ENCODE data around the gene CNOT1. TPM values are rescaled to one million over a fixed set of nuclear protein-coding genes. Genes with fewer than 3 reads are reported as not detected.

Gene CNOT1
- polyA plus RNA-seq, 1 donor (not counting 4 experiments of a cell fraction or from before 2014, with no cell fraction given), result 163 TPM

DNA sequence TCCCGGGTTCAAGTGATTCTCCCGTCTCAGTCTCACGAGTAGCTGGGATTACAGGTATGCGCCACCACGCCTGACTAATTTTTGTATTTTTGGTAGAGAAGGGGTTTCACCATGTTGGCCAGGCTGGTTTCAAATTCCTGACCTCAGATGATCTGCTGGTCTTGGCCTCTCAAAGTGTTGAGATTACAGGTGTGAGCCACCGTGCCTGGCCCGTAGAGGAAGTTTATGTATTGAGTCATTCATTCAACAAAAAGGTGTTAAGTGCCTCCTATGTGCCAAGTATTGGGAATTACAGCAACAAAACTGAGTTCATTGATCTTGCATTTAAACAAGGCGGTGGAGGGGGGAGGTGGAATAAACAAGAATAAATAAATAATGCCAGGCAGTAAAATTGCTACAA, 10.2 kb upstream of the CNOT1 start:
- Histone ChIP-seq H3K4me3 (ENCODE audit: control insufficient read depth in 2 of 3, extremely low read depth in 1 of 3, insufficient read depth in 2 of 3, low read depth in 1 of 3, low read length in 3 of 3) (no peak overlapping the region), H3K9me1 (ENCODE audit: control insufficient read depth, extremely low read depth, insufficient read depth, low read length) (no peaks in the 10 kb centered on the region), H2AFZ (ENCODE audit: control insufficient read depth, low read length) (no peak overlapping the region), H3K79me2 (ENCODE audit: control insufficient read depth, insufficient read depth, low read length) (no peaks in the 10 kb centered on the region), H3K4me1 (ENCODE audit: control insufficient read depth, extremely low read depth, insufficient read depth, low read length) (peaks cover 5% of the 10 kb centered on the region), H4K20me1 (ENCODE audit: control insufficient read depth, extremely low read depth, insufficient read depth, low read length) (no peaks in the 10 kb centered on the region), H3K4me2 (ENCODE audit: control insufficient read depth, extremely low read depth, insufficient read depth, low read depth, low read length) (no peak overlapping the region), H3K9me3 (ENCODE audit: control insufficient read depth, low read depth, low read length) (no peaks in the 10 kb centered on the region), H3K27me3 (ENCODE audit: control insufficient read depth, extremely low read depth, insufficient read depth, low read length) (no peaks in the 10 kb centered on the region), H3K9ac (ENCODE audit: control insufficient read depth, extremely low read depth, insufficient read depth, low read length) (no peak overlapping the region), H3K27ac (ENCODE audit: control insufficient read depth, insufficient read depth, low read length) (no peak overlapping the region), H3K36me3 (ENCODE audit: control insufficient read depth in 2 of 2, extremely low read depth in 1 of 2, insufficient read depth in 2 of 2, low read length in 2 of 2) (no peaks in the 10 kb centered on the region)
- dilution Hi-C loops (cut with MboI; ENCODE audit: extremely low pct_ligation_motif_present, low sequenced_read_pairs), result no loop called here
- no peak for DNase-seq (ENCODE audit: low read depth, low spot score)
- TF ChIP-seq, protein P1, sequence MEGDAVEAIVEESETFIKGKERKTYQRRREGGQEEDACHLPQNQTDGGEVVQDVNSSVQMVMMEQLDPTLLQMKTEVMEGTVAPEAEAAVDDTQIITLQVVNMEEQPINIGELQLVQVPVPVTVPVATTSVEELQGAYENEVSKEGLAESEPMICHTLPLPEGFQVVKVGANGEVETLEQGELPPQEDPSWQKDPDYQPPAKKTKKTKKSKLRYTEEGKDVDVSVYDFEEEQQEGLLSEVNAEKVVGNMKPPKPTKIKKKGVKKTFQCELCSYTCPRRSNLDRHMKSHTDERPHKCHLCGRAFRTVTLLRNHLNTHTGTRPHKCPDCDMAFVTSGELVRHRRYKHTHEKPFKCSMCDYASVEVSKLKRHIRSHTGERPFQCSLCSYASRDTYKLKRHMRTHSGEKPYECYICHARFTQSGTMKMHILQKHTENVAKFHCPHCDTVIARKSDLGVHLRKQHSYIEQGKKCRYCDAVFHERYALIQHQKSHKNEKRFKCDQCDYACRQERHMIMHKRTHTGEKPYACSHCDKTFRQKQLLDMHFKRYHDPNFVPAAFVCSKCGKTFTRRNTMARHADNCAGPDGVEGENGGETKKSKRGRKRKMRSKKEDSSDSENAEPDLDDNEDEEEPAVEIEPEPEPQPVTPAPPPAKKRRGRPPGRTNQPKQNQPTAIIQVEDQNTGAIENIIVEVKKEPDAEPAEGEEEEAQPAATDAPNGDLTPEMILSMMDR (optimal IDR thresholded peaks at IDR 0.05 in 1 of 3, IDR thresholded peaks at IDR 0.05 in 1 of 3, conservative IDR thresholded peaks at IDR 0.05 in 1 of 3; ENCODE audit: extremely low read depth in 1 of 3, insufficient read depth in 2 of 3, low read length in 3 of 3), result no peak
- TF ChIP-seq EZH2 (IDR thresholded peaks at IDR 0.05; ENCODE audit: low read length), result no peak
- no peak for FAIRE-seq

DNA sequence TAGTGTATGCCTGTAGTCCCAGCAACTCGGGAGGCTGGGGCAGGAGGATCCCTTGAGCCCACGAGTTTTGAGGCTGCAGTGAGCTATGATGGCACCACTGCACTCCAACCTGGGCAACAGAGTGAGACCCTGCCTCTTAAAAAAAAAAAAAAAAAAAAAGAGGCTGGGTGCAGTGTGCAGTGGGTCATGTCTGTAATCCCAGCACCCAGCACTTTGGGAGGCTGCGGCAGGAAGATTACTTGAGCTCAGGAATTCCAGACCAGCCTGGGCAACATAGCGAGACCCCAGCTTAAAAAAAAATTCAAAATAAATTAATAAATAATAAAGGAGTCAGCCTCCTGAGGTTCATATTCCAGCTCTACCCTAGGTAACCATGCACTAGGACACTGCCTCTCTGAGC, 9.6 kb upstream of the CNOT1 start:
- H3K4me2 ChIP-seq (ENCODE audit: control insufficient read depth, extremely low read depth, insufficient read depth, low read depth, low read length), result no peak overlapping the region
- H3K9me1 ChIP-seq (ENCODE audit: control insufficient read depth, extremely low read depth, insufficient read depth, low read length), result no peaks in the 10 kb centered on the region
- no peak for DNase-seq (ENCODE audit: low read depth, low spot score)
- TF ChIP-seq, protein P1 (optimal IDR thresholded peaks at IDR 0.05 in 1 of 3, IDR thresholded peaks at IDR 0.05 in 1 of 3, conservative IDR thresholded peaks at IDR 0.05 in 1 of 3; ENCODE audit: extremely low read depth in 1 of 3, insufficient read depth in 2 of 3, low read length in 3 of 3), result no peak
- H3K79me2 ChIP-seq (ENCODE audit: control insufficient read depth, insufficient read depth, low read length), result no peaks in the 10 kb centered on the region
- H3K36me3 ChIP-seq (ENCODE audit: control insufficient read depth in 2 of 2, extremely low read depth in 1 of 2, insufficient read depth in 2 of 2, low read length in 2 of 2), result no peaks in the 10 kb centered on the region
- H2AFZ ChIP-seq (ENCODE audit: control insufficient read depth, low read length), result no peak overlapping the region
- H3K27ac ChIP-seq (ENCODE audit: control insufficient read depth, insufficient read depth, low read length), result no peak overlapping the region
- peaks cover 5% of the 10 kb centered on the region for H3K4me1 ChIP-seq (ENCODE audit: control insufficient read depth, extremely low read depth, insufficient read depth, low read length)
- H3K4me3 ChIP-seq (ENCODE audit: control insufficient read depth in 2 of 3, extremely low read depth in 1 of 3, insufficient read depth in 2 of 3, low read depth in 1 of 3, low read length in 3 of 3), result no peak overlapping the region
- no peak overlapping the region for H3K9ac ChIP-seq (ENCODE audit: control insufficient read depth, extremely low read depth, insufficient read depth, low read length)
- no peaks in the 10 kb centered on the region for H3K9me3 ChIP-seq (ENCODE audit: control insufficient read depth, low read depth, low read length)
- H3K27me3 ChIP-seq (ENCODE audit: control insufficient read depth, extremely low read depth, insufficient read depth, low read length), result no peaks in the 10 kb centered on the region
- FAIRE-seq, result no peak
- dilution Hi-C loops (cut with MboI; ENCODE audit: extremely low pct_ligation_motif_present, low sequenced_read_pairs), result no loop called here
- H4K20me1 ChIP-seq (ENCODE audit: control insufficient read depth, extremely low read depth, insufficient read depth, low read length), result no peaks in the 10 kb centered on the region

All from keratinocyte (primary cell).